ENCODE measurements around the gene GOLGB1. TPM values are rescaled to one million over a fixed set of nuclear protein-coding genes. Genes with fewer than 3 reads are reported as not detected.

Gene GOLGB1
- total RNA-seq, 1 experiment from 2014 or later, result 31.4 TPM

DNA sequence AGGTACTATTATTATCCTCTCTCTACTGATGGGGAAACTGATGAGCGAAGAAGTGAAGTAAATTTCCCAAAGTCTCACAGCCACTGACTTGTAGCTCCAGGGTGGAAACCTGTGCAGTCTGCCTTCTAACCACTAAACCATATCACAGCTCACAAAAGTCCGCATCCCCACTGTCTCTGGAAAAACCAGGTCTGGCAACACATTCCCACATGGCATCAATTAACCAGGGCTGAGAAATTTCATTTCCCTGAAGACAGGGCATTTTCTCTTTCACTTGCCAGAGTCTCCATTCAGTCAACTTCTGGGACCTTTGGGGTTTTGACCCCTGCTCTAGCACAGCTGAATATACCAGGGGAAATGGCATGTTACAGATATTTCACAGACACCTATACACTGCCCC lies 129.8 kb downstream of the GOLGB1 start:
- no peak overlapping the region for H2BK12ac ChIP-seq (ENCODE audit: insufficient read length, low read depth, low read length)
- H3K79me2 ChIP-seq (ENCODE audit: insufficient read depth, low read length), result no peaks in the 10 kb centered on the region
- Mint-ChIP-seq H3K4me3 (no peak overlapping the region), H3K27me3 (ENCODE audit: low read depth) (no peaks in the 10 kb centered on the region; the same call in 1 of the 2 replicates), H3K4me1 (peaks cover 6 to 7% of the 10 kb centered on the region in 2 experiments), H3K36me3 (ENCODE audit: insufficient read depth in 1 of 3, low read depth in 3 of 3) (no peaks in the 10 kb centered on the region), H3K9me3 (no peaks in the 10 kb centered on the region; a peak in 1 of 5 replicates), H3K27ac (no peak overlapping the region)
- no peak overlapping the region for H2BK15ac ChIP-seq (ENCODE audit: low read depth, low read length)
- no CpG with 5 or more reads among the region's 2 CpGs for WGBS (ENCODE audit: extremely low coverage, insufficient read length, low lambda C conversion rate)
- TF ChIP-seq, protein P1, sequence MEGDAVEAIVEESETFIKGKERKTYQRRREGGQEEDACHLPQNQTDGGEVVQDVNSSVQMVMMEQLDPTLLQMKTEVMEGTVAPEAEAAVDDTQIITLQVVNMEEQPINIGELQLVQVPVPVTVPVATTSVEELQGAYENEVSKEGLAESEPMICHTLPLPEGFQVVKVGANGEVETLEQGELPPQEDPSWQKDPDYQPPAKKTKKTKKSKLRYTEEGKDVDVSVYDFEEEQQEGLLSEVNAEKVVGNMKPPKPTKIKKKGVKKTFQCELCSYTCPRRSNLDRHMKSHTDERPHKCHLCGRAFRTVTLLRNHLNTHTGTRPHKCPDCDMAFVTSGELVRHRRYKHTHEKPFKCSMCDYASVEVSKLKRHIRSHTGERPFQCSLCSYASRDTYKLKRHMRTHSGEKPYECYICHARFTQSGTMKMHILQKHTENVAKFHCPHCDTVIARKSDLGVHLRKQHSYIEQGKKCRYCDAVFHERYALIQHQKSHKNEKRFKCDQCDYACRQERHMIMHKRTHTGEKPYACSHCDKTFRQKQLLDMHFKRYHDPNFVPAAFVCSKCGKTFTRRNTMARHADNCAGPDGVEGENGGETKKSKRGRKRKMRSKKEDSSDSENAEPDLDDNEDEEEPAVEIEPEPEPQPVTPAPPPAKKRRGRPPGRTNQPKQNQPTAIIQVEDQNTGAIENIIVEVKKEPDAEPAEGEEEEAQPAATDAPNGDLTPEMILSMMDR (conservative IDR thresholded peaks at IDR 0.05), result no peak
- H2AFZ ChIP-seq (ENCODE audit: low read length), result no peak overlapping the region
- H4K8ac ChIP-seq (replicated peaks; ENCODE audit: insufficient read length, low read depth, low read length), result no peak overlapping the region
- no peak overlapping the region for H3K18ac ChIP-seq (ENCODE audit: insufficient read length, low read depth, low read length)
- no peaks in the 10 kb centered on the region for H3K27me3 ChIP-seq (ENCODE audit: insufficient read depth, low read length)
- H3K56ac ChIP-seq (ENCODE audit: insufficient read length, low read depth, low read length), result no peak overlapping the region
- no peak overlapping the region for H3K27ac ChIP-seq (ENCODE audit: insufficient read length, low read depth, low read length)
- no peaks in the 10 kb centered on the region for H3K9me3 ChIP-seq (ENCODE audit: control insufficient read depth, low read depth, low read length)
- H4K91ac ChIP-seq (ENCODE audit: insufficient read length, low read depth, low read length), result no peak overlapping the region
- H3K23ac ChIP-seq (ENCODE audit: insufficient read length, low read depth, low read length), result no peak overlapping the region
- H3K4ac ChIP-seq (ENCODE audit: low read depth, low read length), result no peak overlapping the region
- H2BK120ac ChIP-seq (ENCODE audit: low read depth, low read length, poor library complexity, severe bottlenecking), result no peak overlapping the region
- H2BK5ac ChIP-seq (ENCODE audit: insufficient read length, low read length), result no peak overlapping the region
- H3K4me1 ChIP-seq (ENCODE audit: insufficient read depth, low read length), result peaks cover 6% of the 10 kb centered on the region
- no peak overlapping the region for H2BK20ac ChIP-seq (ENCODE audit: low read depth, low read length, poor library complexity, severe bottlenecking)
- no peak overlapping the region for H3T11ph ChIP-seq (ENCODE audit: low read length)
- no peak overlapping the region for H4K5ac ChIP-seq (ENCODE audit: insufficient read length, low read depth, low read length)
- H4K20me1 ChIP-seq (ENCODE audit: control insufficient read depth, insufficient read depth, insufficient read length), result no peaks in the 10 kb centered on the region
- H3K9ac ChIP-seq (ENCODE audit: extremely low read depth, insufficient read length, low read length), result no peak overlapping the region
- DNase-seq, result no peak
- no peak overlapping the region for H2AK5ac ChIP-seq (ENCODE audit: insufficient read length, low read length)
- H3K23me2 ChIP-seq (ENCODE audit: insufficient read length, low read depth, low read length, poor library complexity, severe bottlenecking), result no peaks in the 10 kb centered on the region
- H3K4me2 ChIP-seq (ENCODE audit: insufficient read depth, insufficient read length, low read length), result no peak overlapping the region
- no peak overlapping the region for H3K14ac ChIP-seq (ENCODE audit: insufficient read depth, low read length)
- no peaks in the 10 kb centered on the region for H3K79me1 ChIP-seq (ENCODE audit: insufficient read depth, low read depth, low read length, poor library complexity, severe bottlenecking)

Other genes with a start within 250 kb of the GOLGB1 start
- 14.7 and 15.4 TPM in 2 replicates for gene POLQ, start 203.8 kb downstream of the GOLGB1 start, total RNA-seq (2021)
- not detected in 2 replicates for gene ARGFX, start 181.8 kb downstream of the GOLGB1 start, total RNA-seq (2021)
- gene FBXO40, start 156.4 kb downstream of the GOLGB1 start, total RNA-seq (2021), result 0.04 and 0.15 TPM in 2 replicates
- 1.1 and 1.2 TPM in 2 replicates for gene HCLS1, start 88.8 kb downstream of the GOLGB1 start, total RNA-seq (2021)
- gene IQCB1, start 85.3 kb upstream of the GOLGB1 start, total RNA-seq (2021), result 34.6 and 35.8 TPM in 2 replicates
- gene EAF2, start 85.5 kb upstream of the GOLGB1 start, total RNA-seq (2021), result 4.3 and 4.4 TPM in 2 replicates
- 2.3 and 2.4 TPM in 2 replicates for gene SLC15A2, start 144.7 kb upstream of the GOLGB1 start, total RNA-seq (2021)